IMR-90 (cell line): ENCODE measurements around the gene UBE2V1. TPM values are rescaled to one million over a fixed set of nuclear protein-coding genes. Genes with fewer than 3 reads are reported as not detected.

Source experiments
- ATAC-seq: fragments of 200-7000 bp; cut with Tn5 transposase; 2 replicates; pipeline ENCODE4 v1.9.1; 2020; ENCODE audit warnings: low read depth, mild to moderate bottlenecking, moderate library complexity
- BruUV-seq: library from RNA; stranded (reverse); fragments of 400-500 nt; replicated peaks from 2 replicates; lab custom pipeline; 2021; lab: Mats Ljungman, UMichigan
- CTCF ChIA-PET: fragments of 300-600 bp; formaldehyde crosslinking; extraction: SDS; loops from one replicate; lab custom pipeline; 2021; ENCODE audit warnings: antibody characterized with exemption; lab: Yijun Ruan, JAX
- POLR2A ChIA-PET: fragments of 300-600 bp; sonication (Branson Sonifier 250); formaldehyde crosslinking; loops from one replicate; lab custom pipeline; 2022; ENCODE audit warnings: antibody characterized with exemption; ENCODE audit not compliant: unreplicated experiment; lab: Charles Lee
- DNase-seq: peaks from one replicate; pipeline ENCODE4 v3.0.0; 2013
- H2AFZ ChIP-seq: replicated peaks from 2 replicates; pipeline ENCODE3; 2013; ENCODE audit warnings: low read length, mild to moderate bottlenecking; ENCODE audit not compliant: poor library complexity
- H2AK5ac ChIP-seq: 2 replicates; pipeline ENCODE4 v1.6.1; 2013; ENCODE audit warnings: low read depth, low read length, inconsistent platforms
- H2AK9ac ChIP-seq: replicated peaks from 2 replicates; pipeline ENCODE3; 2013; ENCODE audit warnings: mild to moderate bottlenecking, low read depth, low read length, moderate library complexity; ENCODE audit not compliant: poor library complexity
- H2BK120ac ChIP-seq: 2 replicates; pipeline ENCODE4 v1.6.1; 2013; ENCODE audit warnings: low read depth, low read length, inconsistent platforms
- H2BK15ac ChIP-seq: 3 replicates; pipeline ENCODE4 v1.6.1; 2013; ENCODE audit warnings: low read depth, low read length, inconsistent platforms
- H2BK20ac ChIP-seq: 2 replicates; pipeline ENCODE4 v1.6.1; 2013; ENCODE audit warnings: low read depth, mild to moderate bottlenecking, inconsistent platforms, low read length, moderate library complexity
- H2BK5ac ChIP-seq: 2 replicates; pipeline ENCODE4 v1.6.1; 2013; ENCODE audit warnings: mild to moderate bottlenecking, low read depth, low read length, inconsistent platforms; ENCODE audit not compliant: poor library complexity, severe bottlenecking
- H3K14ac ChIP-seq: replicated peaks from 2 replicates; pipeline ENCODE4 v1.6.1; 2013; ENCODE audit warnings: low read depth, low read length, inconsistent platforms
- H3K18ac ChIP-seq: 2 replicates; pipeline ENCODE4 v1.6.1; 2013; ENCODE audit warnings: low read depth, low read length, control low read depth
- H3K23ac ChIP-seq: 2 replicates; pipeline ENCODE4 v1.6.1; 2013; ENCODE audit warnings: low read depth, low read length, inconsistent platforms
- H3K27ac ChIP-seq: 2 replicates; pipeline ENCODE4 v1.5.1; 2013; ENCODE audit warnings: mild to moderate bottlenecking, control low read depth, low read length; ENCODE audit not compliant: insufficient read depth
- H3K27me3 ChIP-seq: 2 replicates; pipeline ENCODE4 v1.6.1; 2013; ENCODE audit warnings: low read length; ENCODE audit not compliant: control insufficient read depth, insufficient read depth
- H3K36me3 ChIP-seq: 2 replicates; pipeline ENCODE4 v1.6.1; 2013; ENCODE audit warnings: low read length, mixed read lengths; ENCODE audit not compliant: control insufficient read depth, insufficient read depth
- H3K4ac ChIP-seq: 2 replicates; pipeline ENCODE4 v1.6.1; 2013; ENCODE audit warnings: low read depth, low read length, inconsistent platforms
- H3K4me1 ChIP-seq: 2 replicates; pipeline ENCODE4 v1.6.1; 2013; ENCODE audit warnings: low read length, mixed read lengths; ENCODE audit not compliant: control insufficient read depth, insufficient read depth
- H3K4me2 ChIP-seq: 2 replicates; pipeline ENCODE4 v1.6.1; 2013; ENCODE audit warnings: low read depth, mild to moderate bottlenecking, control low read depth, low read length, moderate library complexity
- H3K4me3 ChIP-seq: 2 replicates; pipeline ENCODE4 v1.5.1; 2013; ENCODE audit warnings: low read depth, mild to moderate bottlenecking, control low read depth, low read length, moderate library complexity; ENCODE audit not compliant: insufficient read depth
- H3K56ac ChIP-seq: 2 replicates; pipeline ENCODE4 v1.6.1; 2013; ENCODE audit warnings: low read length, inconsistent platforms; ENCODE audit not compliant: insufficient read depth; ENCODE audit errors: extremely low read depth
- H3K79me1 ChIP-seq, 2 experiments: 2 replicates each; pipeline ENCODE4 v1.6.1; 2013; ENCODE audit warnings: low read length in 2 of 2, inconsistent platforms in 1 of 2, low read depth in 1 of 2
- H3K9ac ChIP-seq: 2 replicates; pipeline ENCODE4 v1.6.1; 2013; ENCODE audit warnings: low read depth, low read length, control low read depth
- H3K9me1 ChIP-seq: 2 replicates; pipeline ENCODE4 v1.6.1; 2013; ENCODE audit warnings: low read length, inconsistent platforms; ENCODE audit not compliant: insufficient read depth
- H3K9me3 ChIP-seq: 2 replicates; pipeline ENCODE4 v1.6.1; 2013; ENCODE audit warnings: low read length; ENCODE audit not compliant: control insufficient read depth, insufficient read depth
- H4K20me1 ChIP-seq: 2 replicates; pipeline ENCODE4 v1.6.1; 2013; ENCODE audit warnings: low read length, inconsistent platforms; ENCODE audit not compliant: insufficient read depth
- H4K5ac ChIP-seq: 2 replicates; pipeline ENCODE4 v1.6.1; 2013; ENCODE audit warnings: mild to moderate bottlenecking, low read depth, low read length, control low read depth
- H4K8ac ChIP-seq, 2 experiments: 2 replicates each; pipeline ENCODE4 v1.6.1; 2013; ENCODE audit warnings: low read depth in 2 of 2, low read length in 2 of 2, control low read depth in 1 of 2, inconsistent platforms in 1 of 2
- H4K91ac ChIP-seq: 2 replicates; pipeline ENCODE4 v1.6.1; 2013; ENCODE audit warnings: low read depth, low read length, inconsistent platforms; ENCODE audit not compliant: insufficient read depth
- CEBPB ChIP-seq: IDR thresholded peaks from 2 replicates; pipeline ENCODE4 v1.6.1; 2012; ENCODE audit warnings: low read depth, low read length, improper control_type of control experiment
- CHD1 ChIP-seq: IDR thresholded peaks from 2 replicates; pipeline ENCODE4 v1.6.1; 2012; ENCODE audit warnings: low read depth, low read length, improper control_type of control experiment
- FOS ChIP-seq: fragments of 150-350 bp; IDR thresholded peaks from 2 replicates; pipeline ENCODE4 v1.6.1; 2016; ENCODE audit warnings: low read depth, low read length
- MAFK ChIP-seq: IDR thresholded peaks from 2 replicates; pipeline ENCODE4 v1.6.1; 2012; ENCODE audit warnings: low read depth, low read length, improper control_type of control experiment
- MXI1 ChIP-seq: IDR thresholded peaks from 2 replicates; pipeline ENCODE4 v1.6.1; 2012; ENCODE audit warnings: low read depth, mild to moderate bottlenecking, low read length, moderate library complexity, borderline replicate concordance
- NFE2L2 ChIP-seq: fragments of 150-350 bp; IDR thresholded peaks from 2 replicates; pipeline ENCODE4 v1.6.1; 2016; ENCODE audit warnings: low read depth, mild to moderate bottlenecking, low read length
- POLR2A ChIP-seq: IDR thresholded peaks from 2 replicates; pipeline ENCODE4 v1.6.1; 2012; ENCODE audit warnings: mild to moderate bottlenecking, low read depth, low read length
- RCOR1 ChIP-seq: IDR thresholded peaks from 2 replicates; pipeline ENCODE4 v1.6.1; 2012; ENCODE audit warnings: mild to moderate bottlenecking, low read length, improper control_type of control experiment; ENCODE audit not compliant: insufficient replicate concordance
- RFX5 ChIP-seq: IDR thresholded peaks from 2 replicates; pipeline ENCODE4 v1.8.0; 2012; ENCODE audit warnings: low read depth, mild to moderate bottlenecking, low read length, moderate library complexity
- SMC3 ChIP-seq: fragments of 150-350 bp; IDR thresholded peaks from 2 replicates; pipeline ENCODE4 v1.6.1; 2016; ENCODE audit warnings: low read depth, mild to moderate bottlenecking, antibody characterized with exemption, low read length, moderate library complexity
- WGBS, 2 experiments: methylation state at CpG; one replicate each; pipeline versions ENCODE4 v1.1.5 to v1.1.7; 2013; ENCODE audit warnings: missing lambda C conversion rate in 2 of 2; ENCODE audit not compliant: insufficient read length in 1 of 2; ENCODE audit errors: extremely low coverage in 2 of 2; 5-methylcytosine and 5-hydroxymethylcytosine counted together
- dilution Hi-C: fragments of 300-500 bp; cut with HindIII; formaldehyde crosslinking; loops from one replicate; pipeline ENCODE4 v1.14.3; 2018; ENCODE audit warnings: low sequenced_read_pairs; ENCODE audit not compliant: unreplicated experiment
- in situ Hi-C: fragments of 300-500 bp; cut with MboI; formaldehyde crosslinking; loops from 3 replicates; pipeline ENCODE4 v1.14.3; 2019; ENCODE audit warnings: low sequenced_read_pairs, inconsistent platforms, mixed read lengths
- intact Hi-C: fragments of 100-400 bp; cut with micrococcal nuclease; formaldehyde crosslinking; loops from 2 replicates; pipeline ENCODE4 v1.10.0; 2022
- polyA plus RNA-seq, 3 experiments: library from polyadenylated mRNA; depleted of rRNA; stranded (reverse); fragments of >200 nt; gene quantifications; 2 replicates each; pipeline ENCODE4 v1.2.3, GENCODE V29; 2012; ENCODE audit warnings: low replicate concordance in 1 of 3
- total RNA-seq: library from RNA; depleted of rRNA; stranded (reverse); fragments of >200 nt; gene quantifications from 2 replicates; pipeline ENCODE4 v1.2.3, GENCODE V29; 2012
- TF ChIP-seq, protein P1 (sequence below): fragments of 150-350 bp; IDR thresholded peaks from 2 replicates; pipeline ENCODE4 v1.6.1; 2016; ENCODE audit warnings: low read depth, mild to moderate bottlenecking, low read length, moderate library complexity, borderline replicate concordance
- TF ChIP-seq, protein P2 (sequence below): conservative IDR thresholded peaks from 2 replicates; pipeline ENCODE4 v1.5.1; 2012; ENCODE audit warnings: mild to moderate bottlenecking, low read depth, low read length, improper control_type of control experiment

Gene UBE2V1
- total and polyA plus RNA-seq, 2 of the 4 experiments (the other 2 are of a cell fraction) = 20.1 to 138 TPM

DNA sequence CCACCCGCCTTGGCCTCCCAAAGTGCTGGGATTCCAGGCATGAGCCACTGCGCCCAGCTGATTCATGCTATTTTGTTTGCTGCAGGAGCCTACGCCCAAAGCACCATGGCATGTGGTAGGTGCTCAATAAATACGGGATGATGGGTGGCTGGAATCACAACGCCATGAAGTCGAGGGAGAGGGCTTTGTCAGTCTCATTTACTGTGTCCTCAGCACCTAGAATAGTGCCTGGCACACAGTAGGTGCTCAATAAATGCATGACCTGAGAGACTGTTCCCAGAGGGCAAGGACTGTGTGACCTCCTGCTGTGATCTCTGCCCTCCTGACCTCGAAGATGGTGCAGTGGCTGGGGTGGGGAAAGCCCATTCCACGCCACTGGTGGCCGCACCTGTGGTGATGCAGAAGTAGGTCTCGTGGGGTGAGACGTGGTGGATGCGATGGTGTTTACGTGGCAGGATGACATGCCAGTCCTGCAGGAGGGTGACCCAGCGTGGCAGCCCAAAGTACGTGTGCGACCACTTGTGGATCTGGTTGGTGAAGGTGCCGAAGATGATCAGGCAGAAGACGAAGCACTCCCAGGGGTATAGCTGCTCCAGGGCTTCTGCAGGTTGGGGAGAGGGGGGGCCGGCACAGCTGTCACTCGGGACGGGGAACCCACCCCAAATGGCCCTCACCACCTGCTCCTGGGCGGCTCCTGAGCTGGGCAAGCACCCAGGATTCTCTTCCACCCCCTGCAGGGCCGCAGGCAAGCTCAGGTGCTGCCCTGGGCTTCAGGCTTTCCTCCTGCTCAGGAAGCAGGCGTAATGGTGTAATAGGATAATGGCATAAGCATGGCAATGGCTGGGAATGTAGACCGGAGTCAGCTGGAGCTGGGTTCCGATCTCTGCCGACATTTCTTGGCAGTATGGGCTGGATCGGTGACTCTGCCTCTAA is 14.9 kb upstream of the UBE2V1 start (continued):
- TF ChIP-seq POLR2A (no peak), RFX5 (no peak)

DNA sequence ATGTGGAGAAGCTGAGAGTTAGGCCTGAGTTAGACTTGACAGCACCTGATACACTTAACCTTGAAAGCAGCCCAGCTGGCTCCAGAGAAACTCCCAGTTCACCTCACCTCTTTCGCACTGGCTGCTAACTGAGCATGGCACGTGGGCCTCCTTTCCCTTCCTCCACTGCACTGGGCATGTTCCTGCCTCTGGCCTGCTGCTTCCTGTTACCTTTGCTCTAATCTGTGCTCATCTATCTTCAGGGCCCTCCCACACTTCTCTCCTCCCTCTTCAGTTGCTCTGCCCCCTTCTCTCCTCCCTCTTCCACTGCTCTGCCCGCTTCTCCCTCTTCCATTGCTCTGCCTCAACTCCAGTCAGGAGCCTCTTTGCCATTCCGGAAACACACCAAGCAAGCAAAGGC is 13.7 kb upstream of the UBE2V1 start:
- Histone ChIP-seq H3K36me3 (peaks cover 61% of the 10 kb centered on the region), H4K5ac (no peak overlapping the region), H4K20me1 (peaks cover 19% of the 10 kb centered on the region; the same call in 1 of the 2 replicates), H4K91ac (no peak overlapping the region), H3K27ac (no peak overlapping the region), H3K4me2 (no peak overlapping the region), H3K18ac (no peak overlapping the region), H3K9me3 (no peaks in the 10 kb centered on the region), H2BK15ac (no peak overlapping the region), H3K79me1 (peaks cover 19 to 70% of the 10 kb centered on the region in 2 experiments), H2BK120ac (no peak overlapping the region; the same call in 1 of the 2 replicates), H3K27me3 (no peaks in the 10 kb centered on the region), H3K9me1 (peaks cover 21% of the 10 kb centered on the region), H2BK20ac (no peak overlapping the region), H2AFZ (no peak overlapping the region), H3K23ac (no peak overlapping the region), H2AK5ac (no peak overlapping the region), H3K4ac (no peak overlapping the region), H3K56ac (no peak overlapping the region), H4K8ac (no peak overlapping the region), H3K14ac (no peak overlapping the region), H2AK9ac (peak overlapping the region; percentile 11), H3K4me1 (peaks cover 13% of the 10 kb centered on the region), H3K4me3 (no peak overlapping the region), H2BK5ac (no peak overlapping the region), H3K9ac (no peak overlapping the region; the same call in 1 of the 2 replicates)
- CTCF ChIA-PET = no interaction called here
- ATAC-seq (no peak), DNase-seq (no peak)
- dilution Hi-C loops (no loop called here), in situ Hi-C loops (no loop called here), intact Hi-C loops (no loop called here)
- WGBS, 2 experiments = 89% methylated on average over 3 of the region's 4 CpGs; no CpG with 5 or more reads in 1 of the 2 experiments
- POLR2A ChIA-PET = no interaction called here
- BruUV-seq = no TSS peak
- TF ChIP-seq MXI1 = no peak
- TF ChIP-seq, protein P1, sequence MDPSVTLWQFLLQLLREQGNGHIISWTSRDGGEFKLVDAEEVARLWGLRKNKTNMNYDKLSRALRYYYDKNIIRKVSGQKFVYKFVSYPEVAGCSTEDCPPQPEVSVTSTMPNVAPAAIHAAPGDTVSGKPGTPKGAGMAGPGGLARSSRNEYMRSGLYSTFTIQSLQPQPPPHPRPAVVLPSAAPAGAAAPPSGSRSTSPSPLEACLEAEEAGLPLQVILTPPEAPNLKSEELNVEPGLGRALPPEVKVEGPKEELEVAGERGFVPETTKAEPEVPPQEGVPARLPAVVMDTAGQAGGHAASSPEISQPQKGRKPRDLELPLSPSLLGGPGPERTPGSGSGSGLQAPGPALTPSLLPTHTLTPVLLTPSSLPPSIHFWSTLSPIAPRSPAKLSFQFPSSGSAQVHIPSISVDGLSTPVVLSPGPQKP = no peak
- no peak for TF ChIP-seq MAFK
- TF ChIP-seq RCOR1 = no peak
- no peak for TF ChIP-seq FOS
- TF ChIP-seq POLR2A = no peak
- TF ChIP-seq NFE2L2 = no peak
- TF ChIP-seq SMC3 = no peak
- TF ChIP-seq, protein P2, sequence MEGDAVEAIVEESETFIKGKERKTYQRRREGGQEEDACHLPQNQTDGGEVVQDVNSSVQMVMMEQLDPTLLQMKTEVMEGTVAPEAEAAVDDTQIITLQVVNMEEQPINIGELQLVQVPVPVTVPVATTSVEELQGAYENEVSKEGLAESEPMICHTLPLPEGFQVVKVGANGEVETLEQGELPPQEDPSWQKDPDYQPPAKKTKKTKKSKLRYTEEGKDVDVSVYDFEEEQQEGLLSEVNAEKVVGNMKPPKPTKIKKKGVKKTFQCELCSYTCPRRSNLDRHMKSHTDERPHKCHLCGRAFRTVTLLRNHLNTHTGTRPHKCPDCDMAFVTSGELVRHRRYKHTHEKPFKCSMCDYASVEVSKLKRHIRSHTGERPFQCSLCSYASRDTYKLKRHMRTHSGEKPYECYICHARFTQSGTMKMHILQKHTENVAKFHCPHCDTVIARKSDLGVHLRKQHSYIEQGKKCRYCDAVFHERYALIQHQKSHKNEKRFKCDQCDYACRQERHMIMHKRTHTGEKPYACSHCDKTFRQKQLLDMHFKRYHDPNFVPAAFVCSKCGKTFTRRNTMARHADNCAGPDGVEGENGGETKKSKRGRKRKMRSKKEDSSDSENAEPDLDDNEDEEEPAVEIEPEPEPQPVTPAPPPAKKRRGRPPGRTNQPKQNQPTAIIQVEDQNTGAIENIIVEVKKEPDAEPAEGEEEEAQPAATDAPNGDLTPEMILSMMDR = no peak
- no peak for TF ChIP-seq CEBPB
- TF ChIP-seq CHD1 = no peak
- TF ChIP-seq RFX5 = no peak
